Measurements from ENCODE around the gene RC3H2.
"Not testable (repeated sequence)": the region's sequence is repeated elsewhere in the genome, so short reads cannot be mapped to it uniquely, and the experiment has no call there.

GRCh38 chr9:122852085-122852786 is 52.9 kb downstream of the RC3H2 start:
- TF ChIP-seq, protein P1, sequence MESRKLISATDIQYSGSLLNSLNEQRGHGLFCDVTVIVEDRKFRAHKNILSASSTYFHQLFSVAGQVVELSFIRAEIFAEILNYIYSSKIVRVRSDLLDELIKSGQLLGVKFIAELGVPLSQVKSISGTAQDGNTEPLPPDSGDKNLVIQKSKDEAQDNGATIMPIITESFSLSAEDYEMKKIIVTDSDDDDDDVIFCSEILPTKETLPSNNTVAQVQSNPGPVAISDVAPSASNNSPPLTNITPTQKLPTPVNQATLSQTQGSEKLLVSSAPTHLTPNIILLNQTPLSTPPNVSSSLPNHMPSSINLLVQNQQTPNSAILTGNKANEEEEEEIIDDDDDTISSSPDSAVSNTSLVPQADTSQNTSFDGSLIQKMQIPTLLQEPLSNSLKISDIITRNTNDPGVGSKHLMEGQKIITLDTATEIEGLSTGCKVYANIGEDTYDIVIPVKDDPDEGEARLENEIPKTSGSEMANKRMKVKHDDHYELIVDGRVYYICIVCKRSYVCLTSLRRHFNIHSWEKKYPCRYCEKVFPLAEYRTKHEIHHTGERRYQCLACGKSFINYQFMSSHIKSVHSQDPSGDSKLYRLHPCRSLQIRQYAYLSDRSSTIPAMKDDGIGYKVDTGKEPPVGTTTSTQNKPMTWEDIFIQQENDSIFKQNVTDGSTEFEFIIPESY (IDR thresholded peaks at IDR 0.05): not testable (repeated sequence)
- not testable (repeated sequence) for TF ChIP-seq CTCF (IDR thresholded peaks at IDR 0.05; ENCODE audit: low read depth, low read length, missing input control); SP1 (IDR thresholded peaks at IDR 0.05); RXRA (IDR thresholded peaks at IDR 0.05); FOXA1 (IDR thresholded peaks at IDR 0.05); RAD21 (IDR thresholded peaks at IDR 0.05); JUND (IDR thresholded peaks at IDR 0.05); TAF1 (conservative IDR thresholded peaks at IDR 0.05); REST (IDR thresholded peaks at IDR 0.05); MAX (IDR thresholded peaks at IDR 0.05); GABPA (IDR thresholded peaks at IDR 0.05 in 1 of 2, conservative IDR thresholded peaks at IDR 0.05 in 1 of 2); HNF4A (conservative IDR thresholded peaks at IDR 0.05); HNF4G (IDR thresholded peaks at IDR 0.05); EGR1 (IDR thresholded peaks at IDR 0.05; ENCODE audit: low read depth in 2 of 2)

All from liver (tissue), 3 donors.